Right ventricle myocardium superior (tissue), 1 donor: ENCODE results near the gene VSX1. TPM values are rescaled to one million over a fixed set of nuclear protein-coding genes. Genes with fewer than 3 reads are reported as not detected.

Experiments
- ATAC-seq: fragments of 200-7000 bp; cut with Tn5 transposase; one replicate; pipeline ENCODE4 v1.9.1; 2020; ENCODE audit warnings: mild to moderate bottlenecking; ENCODE audit not compliant: poor library complexity
- DNase-seq: peaks from one replicate; pipeline ENCODE4 v3.0.0-alpha.2; 2020
- intact Hi-C: fragments of 100-400 bp; cut with DNase I; formaldehyde crosslinking; loops from one replicate; pipeline ENCODE4 v1.11.2; 2022
- total RNA-seq: library from RNA; stranded (reverse); fragmentation: NEBNext Ultra II Directional; extraction: Animal tissue kit (Norgen Biotek cat#: 25700); gene quantifications from one replicate; pipeline ENCODE4 v1.2.1, GENCODE V29; 2021
- donor health status: DM: no; HTN: yes; CAD: no; lungs with severe emphysema.

The VSX1 gene
- total RNA-seq, 1 donor from 2014 or later, result 0.30 TPM

- DNase-seq (no peak), ATAC-seq (no peak)
- intact Hi-C loops, result no loop called here
These were observed 7.2 kb upstream of the VSX1 start for GRCh38 chr20:25089096-25089495.

DNA sequence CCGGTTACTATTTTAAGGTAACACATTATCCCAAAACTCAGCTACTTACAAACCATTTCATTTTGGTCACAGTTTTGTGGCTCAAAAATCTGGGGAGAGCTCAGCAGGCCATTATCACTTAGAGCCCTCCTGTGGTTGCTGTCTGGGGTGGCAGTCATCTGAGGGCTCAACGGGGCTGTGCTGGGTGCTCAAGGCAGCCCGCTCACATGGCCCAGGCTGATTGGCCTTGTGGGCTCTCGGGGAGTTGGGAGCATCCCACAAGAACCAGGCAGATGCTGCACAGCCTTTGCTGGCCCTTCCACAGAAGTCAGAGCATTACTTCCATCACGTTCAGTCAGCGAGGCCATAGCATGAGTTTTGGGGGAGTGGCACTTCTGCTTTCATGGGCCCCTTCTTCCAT is 6.3 kb upstream of the VSX1 start:
- ATAC-seq, result no peak
- intact Hi-C loops, result no loop called here
- DNase-seq, result no peak

GRCh38 chr20:25087186-25087929 is 5.4 kb upstream of the VSX1 start:
- ATAC-seq, result no peak
- intact Hi-C loops, result no loop called here
- DNase-seq, result no peak

DNA sequence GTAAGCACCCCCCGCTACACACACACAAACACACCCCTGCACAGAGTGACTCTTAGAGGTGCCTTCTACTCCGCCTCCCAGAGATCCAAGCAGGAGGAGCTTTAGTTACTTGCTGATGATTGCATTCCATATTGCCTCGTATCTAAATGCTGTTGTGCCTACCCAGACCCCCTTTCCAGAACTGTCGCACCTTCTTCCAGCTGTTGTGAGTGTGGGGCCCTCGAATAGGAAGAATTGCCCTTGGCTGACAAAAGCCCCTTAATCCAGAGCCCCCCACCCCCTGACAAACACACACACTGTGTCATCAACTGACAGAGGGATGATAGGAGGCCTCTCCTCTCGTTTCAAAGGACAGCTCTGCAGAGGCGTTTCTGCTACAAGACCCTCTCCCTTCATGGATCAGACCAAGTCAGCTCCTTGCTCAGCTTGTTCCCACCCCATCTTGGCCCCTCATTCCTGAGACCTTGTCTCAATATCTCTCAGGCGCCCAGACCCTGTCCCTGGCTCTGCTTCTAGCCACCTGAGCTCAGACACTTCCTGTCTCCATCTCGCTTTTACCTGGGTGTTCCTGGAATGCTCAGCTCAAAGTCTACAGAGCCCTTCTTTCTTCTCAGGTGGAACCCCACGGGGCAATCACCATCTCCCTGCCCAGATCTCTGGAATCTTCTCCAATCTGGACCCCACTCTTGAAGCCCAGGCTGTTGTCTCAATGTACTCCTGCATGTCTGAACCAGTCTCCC is 4.0 kb upstream of the VSX1 start:
- no peak for ATAC-seq

DNA sequence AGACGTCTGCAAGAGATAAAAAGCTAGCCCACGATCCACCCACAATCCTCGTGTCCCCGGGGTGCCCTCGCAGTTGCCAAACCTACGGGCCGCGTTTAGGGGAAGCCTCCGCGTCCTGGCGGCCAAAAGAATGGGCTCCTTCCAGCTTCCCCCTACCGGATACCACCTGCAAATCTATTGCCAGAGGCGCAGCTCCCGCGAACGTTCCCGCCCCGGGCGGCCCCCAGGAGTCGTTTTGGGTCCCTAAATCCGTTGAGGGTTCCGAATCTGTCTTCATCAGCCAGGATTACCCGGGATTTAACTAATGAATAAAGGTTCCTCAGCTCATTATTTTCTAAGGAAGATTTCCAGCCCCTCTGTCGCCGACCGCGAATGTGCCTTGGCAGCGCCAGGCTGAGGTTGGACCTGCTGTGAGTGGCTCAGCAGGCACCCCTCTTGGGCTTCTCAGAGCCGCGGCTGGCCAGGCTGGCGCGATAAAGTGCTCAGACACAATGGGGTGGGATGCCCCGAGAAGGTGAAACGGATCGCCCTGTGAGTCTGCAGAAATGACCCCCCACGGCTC is 2.8 kb upstream of the VSX1 start:
- DNase-seq (no peak), ATAC-seq (no peak)
- intact Hi-C loops, result no loop called here

More for the DNA sequence above, 4.0 kb upstream of the VSX1 start:
- intact Hi-C loops, result no loop called here
- DNase-seq, result no peak

DNA sequence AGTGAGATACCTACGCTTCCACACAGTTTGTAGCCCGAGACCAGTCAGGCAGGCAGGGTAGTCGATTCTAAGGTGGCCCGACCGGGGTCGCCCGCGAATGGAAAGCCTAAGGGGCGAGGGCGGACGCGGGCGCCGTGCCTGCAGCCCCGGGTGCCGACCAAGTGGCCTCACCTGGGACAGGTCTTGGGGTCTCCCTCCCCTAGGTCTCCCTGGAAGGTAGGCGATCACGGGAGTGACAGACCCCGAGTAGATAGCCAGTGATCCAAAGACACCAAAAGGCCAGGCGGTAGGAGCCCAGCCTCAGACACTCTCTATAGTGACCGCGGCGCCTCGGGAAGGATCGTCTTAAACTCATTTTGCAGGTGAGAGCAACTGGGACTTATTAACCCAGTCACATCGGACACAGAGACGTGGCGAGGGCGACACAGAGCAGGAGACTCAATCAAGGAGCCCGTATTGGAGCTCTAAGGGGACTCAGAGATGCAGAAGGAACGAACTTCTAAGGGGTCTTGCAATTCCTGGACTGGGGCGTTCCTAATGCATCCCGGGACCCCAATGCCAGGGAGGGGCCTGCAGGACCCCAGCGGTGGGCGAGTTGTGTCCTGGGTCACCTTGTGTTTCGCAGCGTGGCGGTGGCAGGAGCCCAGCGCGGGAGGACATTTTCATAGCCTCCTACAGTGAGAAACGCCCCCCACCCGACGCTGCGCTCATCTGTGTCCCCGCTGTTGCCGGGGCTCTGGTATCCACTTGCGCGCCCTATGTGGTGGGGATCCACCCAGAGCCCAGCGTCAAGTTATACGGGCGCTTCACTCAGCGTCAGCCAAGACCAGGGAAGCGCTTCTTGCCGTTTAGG is 2.1 kb upstream of the VSX1 start:
- ATAC-seq (peak; percentile 73), DNase-seq (no peak)
- intact Hi-C loops, result no loop called here

DNA sequence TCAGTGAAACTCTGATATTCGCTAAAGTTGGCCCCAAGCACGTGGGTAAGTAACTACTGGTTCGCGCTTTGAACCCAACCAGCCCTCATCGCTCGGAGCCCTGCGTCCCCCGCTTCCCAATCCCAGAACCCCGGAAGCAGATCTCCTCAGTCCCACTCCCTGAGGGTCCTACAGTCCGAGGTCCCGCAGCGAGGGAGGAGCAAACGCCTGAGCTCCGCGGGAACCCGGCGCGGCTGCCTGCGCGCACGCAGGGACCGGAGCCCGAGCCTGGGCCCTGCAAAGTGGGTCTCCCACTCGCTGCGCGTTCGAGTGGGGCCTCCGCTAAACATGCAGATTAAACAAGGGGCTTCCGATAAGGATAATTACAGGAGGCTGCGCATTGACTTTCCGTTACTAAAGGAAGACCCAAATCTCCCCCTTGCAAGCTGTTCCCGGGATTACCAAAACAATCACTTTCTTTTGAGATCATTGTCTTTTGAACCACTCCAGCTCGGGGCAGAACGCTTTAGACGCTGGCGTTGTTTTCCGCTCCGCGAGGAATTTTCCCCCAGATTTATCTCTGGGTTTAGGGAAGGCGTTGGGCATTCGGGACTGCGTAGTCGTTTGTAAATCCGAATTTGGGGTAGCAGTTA is 1.3 kb upstream of the VSX1 start:
- DNase-seq, result no peak
- ATAC-seq, result no peak
- intact Hi-C loops, result no loop called here

GRCh38 chr20:25082498-25082873 is 545 bp upstream of the VSX1 start:
- intact Hi-C loops, result no loop called here
- DNase-seq, result no peak
- no peak for ATAC-seq

- intact Hi-C loops, result no loop called here
- DNase-seq (no peak), ATAC-seq (peak; percentile 50)
These were observed 744 bp downstream of the VSX1 start for GRCh38 chr20:25081065-25081729.

GRCh38 chr20:25079171-25079570 is 2.8 kb downstream of the VSX1 start:
- intact Hi-C loops, result no loop called here
- ATAC-seq (no peak), DNase-seq (no peak)

GRCh38 chr20:25078662-25079061 is 3.3 kb downstream of the VSX1 start:
- ATAC-seq (no peak), DNase-seq (no peak)
- intact Hi-C loops, result no loop called here

DNA sequence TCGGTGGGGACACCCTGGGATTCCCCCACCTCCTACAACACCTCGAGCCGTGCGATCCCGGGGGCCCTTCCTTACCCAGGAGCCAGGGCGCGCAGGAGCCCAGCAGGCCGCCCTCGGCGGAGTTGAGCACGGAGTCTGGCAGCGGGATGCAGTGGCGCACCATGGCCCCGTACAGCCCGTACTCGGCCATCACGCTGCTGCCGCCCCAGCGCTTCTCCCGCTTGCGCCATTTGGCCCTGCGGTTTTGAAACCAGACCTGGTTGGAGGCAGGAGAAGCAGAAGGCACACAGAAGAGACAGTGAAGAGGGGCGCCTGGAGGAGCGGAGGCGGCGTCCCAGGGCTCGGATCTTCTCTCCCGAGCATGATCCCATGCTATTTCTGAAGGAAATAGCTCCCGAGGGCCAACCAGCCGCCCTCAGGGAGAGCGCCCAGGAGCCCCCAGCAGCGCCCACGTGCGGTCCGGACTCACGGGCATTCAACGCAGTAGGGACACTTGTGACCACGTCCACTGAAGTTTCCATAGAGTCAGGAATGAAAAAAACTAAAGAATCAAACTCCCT is 4.3 kb downstream of the VSX1 start:
- intact Hi-C loops, result no loop called here
- ATAC-seq, result peak; percentile 84
- peak; percentile 71 for DNase-seq

GRCh38 chr20:25076731-25077609 is 5.0 kb downstream of the VSX1 start:
- intact Hi-C loops, result no loop called here
- DNase-seq (no peak), ATAC-seq (peak; percentile 64)

DNA sequence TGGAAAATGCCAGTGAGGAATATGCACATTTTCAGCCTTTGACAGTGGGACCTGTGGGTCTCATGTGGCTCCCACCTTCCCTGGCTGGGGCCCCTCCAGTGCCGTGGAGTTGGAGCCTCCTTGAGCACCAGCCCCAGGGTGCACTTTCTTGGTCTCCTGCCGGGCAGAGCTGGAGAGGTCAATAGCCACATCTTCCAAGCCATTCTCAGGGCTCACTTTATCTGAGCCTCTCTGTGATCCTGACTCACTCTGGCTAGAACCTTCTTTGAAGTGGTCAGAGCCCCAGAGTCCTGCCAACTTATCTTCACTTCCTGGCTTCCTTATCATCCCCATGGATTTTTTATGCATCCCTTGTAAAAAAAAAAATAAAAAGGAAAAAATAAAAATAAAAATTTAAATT is 5.7 kb downstream of the VSX1 start:
- intact Hi-C loops, result no loop called here
- DNase-seq, result no peak

DNA sequence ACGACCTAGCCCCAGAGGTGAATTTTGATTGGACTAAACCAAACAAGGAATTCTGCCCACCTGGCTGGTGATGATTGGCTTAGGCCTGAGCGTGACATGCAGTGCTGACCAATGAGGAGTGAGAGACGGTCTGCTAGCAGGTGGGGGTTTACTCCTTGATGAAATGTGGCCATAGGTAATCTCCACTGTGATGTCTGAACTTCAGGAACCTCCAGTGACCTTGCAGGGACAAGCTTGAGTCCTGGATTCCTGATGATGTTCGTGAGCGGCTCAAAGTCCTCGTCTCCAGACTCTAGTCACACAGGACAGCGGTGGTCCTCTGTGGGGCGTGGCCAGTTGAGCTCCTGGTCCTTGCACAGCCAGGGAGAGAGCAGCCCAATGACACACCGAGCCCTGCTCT is 8.4 kb downstream of the VSX1 start:
- intact Hi-C loops, result no loop called here
- no peak for DNase-seq

More for the DNA sequence above, 5.7 kb downstream of the VSX1 start:
- no peak for ATAC-seq

DNA sequence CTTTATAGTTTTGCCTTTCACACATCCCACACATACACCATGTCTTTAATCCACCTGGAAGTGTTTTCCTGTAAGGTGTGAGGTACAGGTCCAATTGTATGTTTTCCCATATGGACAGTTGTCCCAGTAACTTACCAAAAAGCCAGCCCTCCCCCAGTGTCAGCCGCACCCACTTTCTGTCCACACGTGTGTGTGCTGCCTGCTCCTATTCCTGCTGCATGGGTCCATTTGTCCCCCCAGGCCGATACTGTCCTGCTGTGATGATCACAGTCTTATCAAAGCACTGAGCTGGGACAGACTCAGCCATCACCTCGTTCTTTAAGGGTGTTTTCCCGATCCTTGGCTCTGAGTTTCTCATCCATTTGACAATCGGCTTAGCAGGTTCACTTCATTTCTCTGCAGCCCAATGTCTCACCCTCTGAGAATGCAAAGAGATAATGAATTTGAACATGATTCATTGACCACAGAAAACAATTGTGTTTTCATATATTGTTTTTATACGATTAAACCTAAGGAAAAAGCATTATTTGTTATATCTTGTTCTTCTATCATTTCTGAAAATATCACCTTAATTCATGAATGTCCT is 9.6 kb downstream of the VSX1 start:
- ATAC-seq, result no peak
- intact Hi-C loops, result no loop called here
- no peak for DNase-seq

More for the DNA sequence above, 8.4 kb downstream of the VSX1 start:
- ATAC-seq, result no peak

GRCh38 chr20:25071734-25072133 is 10.2 kb downstream of the VSX1 start:
- ATAC-seq (no peak), DNase-seq (no peak)
- intact Hi-C loops, result no loop called here
